Stimulated activated CD8-positive, alpha-beta memory T cell treated with anti-CD3 and anti-CD28 coated beads, Interleukin-12 subunit alpha, Interleukin-12 subunit beta, amount 100 ng/mL, for 24 hours (primary cell): ENCODE results near the gene NUDT3.
A peak's percentile ranks its signal among the peaks of the same experiment; 100 is the strongest.
"Not testable (repeated sequence)": the region's sequence is repeated elsewhere in the genome, so short reads cannot be mapped to it uniquely, and the experiment has no call there.

Experiments used
- DNase-seq: peaks from one replicate; pipeline ENCODE4 v3.0.0-alpha.2; 2020; ENCODE audit errors: extremely low read depth

NUDT3 gene

GRCh38 chr6:34392497-34393190, at the start of gene NUDT3:
Gene NUDT3 (minus strand): TSS chr6:34392669. CDS start chr6:34392362, 307 bp downstream.
- peak; percentile 81 for DNase-seq

DNA sequence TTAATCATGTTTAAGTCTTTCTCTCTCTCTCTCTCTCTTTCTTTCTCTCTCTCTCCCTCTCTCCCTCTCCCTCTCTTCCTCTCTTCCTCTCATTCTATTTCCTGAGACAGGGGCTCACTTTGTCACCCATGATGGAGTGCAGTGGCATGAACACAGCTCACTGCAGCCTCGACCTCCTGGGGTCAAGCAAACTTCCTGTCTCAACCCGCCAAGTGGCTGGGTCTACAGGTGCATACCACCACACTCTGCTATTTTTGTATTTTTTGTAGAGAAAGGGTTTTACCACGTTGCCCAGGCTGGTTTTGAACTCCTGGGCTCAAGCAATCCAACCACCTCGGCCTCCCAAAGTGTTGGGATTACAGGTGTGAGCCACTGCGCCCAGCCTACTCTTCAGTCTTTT, 49.1 kb upstream of the NUDT3 start:
- DNase-seq, result no peak

DNA sequence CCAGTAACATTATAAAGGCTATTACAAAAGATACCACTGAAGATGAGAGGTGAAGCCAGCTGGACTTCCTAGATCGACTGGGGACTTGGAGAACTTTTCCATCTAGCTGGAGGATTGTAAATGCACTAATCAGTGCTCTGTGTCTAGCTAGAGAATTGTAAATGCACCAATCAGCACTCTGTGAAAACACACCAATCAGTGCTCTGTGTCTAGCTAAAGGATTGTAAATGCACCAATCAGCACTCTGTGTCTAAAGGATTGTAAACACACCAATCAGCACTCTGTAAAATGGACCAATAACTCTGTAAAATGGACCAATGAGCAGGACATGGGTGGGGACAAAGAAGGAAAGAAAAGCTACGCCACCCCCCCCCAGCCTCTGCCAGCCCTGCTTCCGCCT, 47.0 kb upstream of the NUDT3 start:
- no peak for DNase-seq

- no peak for DNase-seq
Measured at GRCh38 chr6:34438705-34439104, 46.2 kb upstream of the NUDT3 start.

GRCh38 chr6:34437644-34437970, 45.1 kb upstream of the NUDT3 start:
- no peak for DNase-seq

DNA sequence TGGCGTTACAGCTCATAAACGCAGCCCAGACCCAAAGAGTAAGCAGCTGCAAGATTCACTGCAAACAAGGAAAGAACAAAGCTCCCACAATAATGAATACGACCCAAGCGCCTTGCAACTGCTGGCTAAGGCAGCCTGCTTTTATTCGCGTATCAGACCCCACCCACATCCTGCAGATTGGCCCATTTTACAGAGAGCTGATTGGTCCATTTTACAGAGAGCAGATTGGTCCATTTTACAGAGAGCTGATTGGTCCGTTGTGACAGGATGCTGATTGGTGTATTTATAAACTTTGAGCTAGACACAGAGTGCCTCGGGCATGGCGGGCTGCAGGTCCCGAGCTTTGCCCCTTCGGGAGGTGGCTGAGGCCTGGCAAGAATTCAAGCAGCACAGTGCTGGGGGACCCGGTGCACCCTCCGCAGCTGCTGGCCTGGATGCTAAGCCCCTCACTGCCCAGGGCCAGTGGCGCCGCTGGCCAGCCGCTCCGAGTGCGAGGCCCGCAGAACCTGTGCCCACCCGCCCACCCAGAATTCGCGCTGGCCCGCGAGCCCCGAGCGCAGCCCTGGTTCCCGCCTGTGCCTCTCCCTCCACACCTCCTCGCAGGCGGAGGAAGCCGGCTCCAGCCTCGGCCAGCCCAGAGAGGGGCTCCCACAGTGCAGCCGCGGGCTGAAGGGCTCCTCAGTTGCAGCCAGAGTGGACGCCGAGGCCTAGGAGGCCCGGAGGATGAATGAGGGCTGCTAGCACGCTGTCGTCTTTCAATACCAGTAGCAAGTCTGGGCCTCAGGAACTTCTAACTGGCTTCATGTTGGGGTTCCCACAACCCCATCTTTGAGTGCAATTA, 44.6 kb upstream of the NUDT3 start:
- DNase-seq, result no peak

DNA sequence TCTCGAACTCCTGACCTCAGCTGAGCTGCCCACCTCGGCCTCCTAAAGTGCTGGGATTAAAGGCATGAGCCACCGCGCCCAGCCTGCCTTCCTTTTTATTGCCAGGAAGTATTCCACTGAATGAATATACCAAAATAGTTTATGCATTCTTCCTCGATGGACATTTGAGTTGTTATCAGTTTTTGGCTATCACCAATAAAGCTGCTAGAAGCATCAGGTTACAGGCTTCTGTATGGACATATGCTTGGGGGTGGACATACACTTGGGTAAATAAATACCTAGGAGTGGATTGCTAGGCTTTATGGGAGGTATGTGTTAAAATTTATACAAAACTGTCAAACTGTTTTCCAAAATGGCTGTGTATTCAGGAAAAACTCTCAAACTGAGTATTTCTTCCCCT, 43.4 kb upstream of the NUDT3 start:
- DNase-seq, result no peak

- DNase-seq, result peak; percentile 73
Measured at GRCh38 chr6:34425498-34426410, 33.3 kb upstream of the NUDT3 start, which contains the start of gene RPS10. Gene RPS10 (minus strand): TSS chr6:34426069. CDS start chr6:34425221, 848 bp downstream.

DNA sequence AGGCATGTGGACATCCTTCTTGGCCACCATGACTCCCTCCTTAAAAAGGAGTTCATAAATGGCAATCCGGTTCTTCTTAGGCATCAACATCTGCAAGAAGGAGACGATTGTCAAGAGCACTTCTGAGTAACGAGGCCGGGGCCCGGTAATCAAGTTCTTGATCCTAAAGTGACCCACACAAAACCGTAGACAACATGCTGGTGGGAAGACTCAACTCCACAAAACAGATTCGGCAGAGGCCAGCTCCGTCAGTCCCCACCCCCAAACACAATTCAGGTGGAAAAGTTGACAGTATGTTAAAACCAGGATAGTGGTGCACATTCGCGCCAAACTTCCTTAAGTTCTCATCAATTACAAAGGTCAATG, 32.6 kb upstream of the NUDT3 start:
- no peak for DNase-seq

DNA sequence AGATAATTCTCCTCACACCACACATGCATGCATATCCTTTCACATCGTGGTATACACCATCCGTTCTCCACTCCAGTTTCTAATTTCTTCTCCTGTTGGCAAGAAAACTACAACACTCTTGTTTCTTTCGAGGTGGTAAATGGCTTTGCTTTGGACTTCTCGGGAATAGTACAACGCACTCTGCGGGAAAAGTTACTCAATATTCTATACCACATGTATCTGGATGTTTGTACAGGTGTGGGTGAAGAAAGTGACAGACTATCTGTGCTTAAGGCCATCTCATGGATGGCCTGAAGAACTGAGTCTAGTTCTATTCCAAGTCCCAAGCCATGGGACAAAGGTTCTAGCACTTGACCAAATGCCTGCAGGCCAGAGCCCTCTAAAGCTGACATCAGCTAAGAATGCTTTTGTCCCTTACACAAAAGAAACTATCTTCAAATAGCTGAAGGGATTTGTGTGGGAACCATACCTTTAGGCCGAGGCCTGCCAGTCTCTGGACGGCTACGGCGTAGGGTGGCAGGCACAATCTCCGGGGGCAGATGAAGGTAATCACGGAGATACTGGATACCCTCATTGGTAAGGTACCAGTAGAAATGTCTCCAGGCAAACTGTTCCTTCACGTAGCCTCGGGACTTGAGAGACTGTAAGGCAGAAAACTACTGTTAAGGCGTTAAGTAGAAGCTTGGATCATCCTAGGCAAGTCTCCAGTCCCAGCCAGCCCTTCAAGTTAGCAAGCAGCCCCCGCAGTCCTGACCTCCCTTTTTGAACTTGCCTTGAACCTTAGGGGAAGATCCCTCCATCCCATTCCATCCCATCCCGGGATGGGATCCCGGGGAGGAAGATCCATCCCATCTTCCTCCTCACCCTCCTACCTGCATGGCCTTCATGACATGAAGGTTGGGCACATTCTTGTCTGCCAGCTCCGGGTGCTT, 32.0 kb upstream of the NUDT3 start:
- DNase-seq, result no peak

DNA sequence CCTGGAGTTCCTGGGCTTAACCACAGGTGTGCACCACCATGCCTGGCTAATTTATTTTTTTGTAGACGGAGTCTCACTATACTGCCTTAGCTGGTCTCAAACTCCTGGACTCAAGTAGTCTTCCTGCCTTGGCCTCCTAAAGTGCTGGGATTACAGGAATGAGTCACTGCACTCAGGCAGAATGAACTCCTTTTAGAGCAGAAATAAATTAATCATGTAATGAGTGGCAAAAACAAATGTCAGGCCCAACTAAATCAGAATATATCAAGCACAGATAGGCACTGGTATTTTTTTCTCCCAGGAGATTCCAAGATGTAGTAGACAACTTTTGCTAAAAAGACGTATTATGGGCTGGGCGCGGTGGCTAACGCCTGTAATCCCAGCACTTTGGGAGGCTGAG, 30.8 kb upstream of the NUDT3 start:
- DNase-seq, result no peak

DNA sequence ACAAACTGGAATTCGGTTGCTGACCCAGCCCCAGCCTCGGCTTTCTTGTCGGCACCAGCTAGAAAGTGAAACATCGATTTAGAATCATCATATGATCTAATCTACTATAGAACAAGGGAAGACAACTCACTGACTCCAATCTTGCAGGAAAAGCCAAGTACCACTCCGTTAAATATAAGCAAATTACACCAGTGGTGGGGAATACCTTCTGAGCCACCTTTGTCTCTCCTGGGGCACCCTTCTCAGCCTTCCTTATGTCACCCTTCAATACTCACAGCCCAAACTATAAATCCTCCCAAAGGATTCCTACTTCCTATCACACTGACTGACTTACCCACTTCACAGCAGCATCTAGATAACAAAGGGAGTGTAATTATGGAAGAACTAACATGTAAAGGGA, 25.9 kb upstream of the NUDT3 start:
- no peak for DNase-seq

DNA sequence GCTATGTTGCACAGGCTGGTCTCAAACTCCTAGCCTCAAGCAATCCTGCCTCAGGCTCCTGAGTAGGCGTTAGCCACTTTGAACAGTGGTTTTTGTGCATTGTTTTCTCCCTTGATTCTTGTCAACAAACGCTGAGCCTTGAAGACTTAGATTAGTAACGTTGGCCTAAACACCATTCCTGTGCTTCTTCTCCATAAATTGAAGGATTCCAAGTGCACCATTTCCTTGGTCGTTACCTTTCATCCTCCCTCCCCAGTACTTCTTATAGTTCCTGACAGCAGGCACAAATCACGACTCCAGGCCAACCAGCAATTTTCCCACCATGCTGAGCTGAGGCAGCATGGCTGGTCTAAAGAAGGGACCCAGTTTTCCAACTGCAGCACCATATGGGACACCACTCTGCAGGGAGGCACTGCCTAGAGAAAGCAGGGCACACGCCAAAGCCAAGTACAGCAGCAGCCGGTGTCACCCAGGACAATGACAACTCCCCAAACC, 24.5 kb upstream of the NUDT3 start:
- no peak for DNase-seq

- DNase-seq, result no peak
Measured at GRCh38 chr6:34414999-34415858, 22.8 kb upstream of the NUDT3 start.

- DNase-seq, result no peak
Measured at GRCh38 chr6:34412643-34413214, 20.3 kb upstream of the NUDT3 start.

DNA sequence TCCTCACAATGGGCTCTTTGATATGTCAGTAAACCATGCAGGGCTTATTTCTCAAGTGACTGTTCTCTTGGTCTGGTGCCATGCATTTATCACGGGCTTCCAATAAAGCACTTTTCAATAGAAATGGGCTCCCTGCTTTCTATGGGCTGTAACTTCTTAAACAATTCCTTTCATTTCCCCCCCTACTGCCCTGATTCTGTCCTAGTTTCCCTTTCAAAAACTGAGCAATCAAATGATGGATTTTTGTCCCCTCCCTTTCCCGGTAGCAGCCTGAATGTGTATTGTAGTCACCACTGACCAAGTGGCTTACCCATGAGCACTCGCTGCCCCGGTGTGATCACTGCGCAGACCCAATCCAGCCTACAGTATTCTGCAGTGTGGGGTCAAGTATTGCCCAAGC, 19.5 kb upstream of the NUDT3 start:
- DNase-seq, result no peak

DNA sequence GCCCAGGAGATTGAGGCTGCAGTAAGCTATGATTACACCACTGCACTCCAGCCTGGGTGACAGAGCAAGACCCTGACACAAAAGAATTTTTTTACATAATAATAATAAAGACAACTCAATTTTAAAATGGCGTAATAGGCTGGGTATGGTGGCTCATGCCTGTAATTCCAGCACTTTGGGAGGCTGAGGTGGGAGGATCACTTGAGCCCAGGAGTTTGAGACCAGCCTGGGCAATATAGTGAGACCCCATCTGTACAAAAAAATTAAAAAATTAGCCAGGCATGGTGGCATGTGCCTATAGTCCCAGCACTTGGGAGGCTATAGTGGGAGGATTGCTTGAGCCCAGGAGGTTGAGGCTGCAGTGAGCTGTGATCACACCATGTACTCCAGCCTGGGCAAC, 15.4 kb upstream of the NUDT3 start:
- DNase-seq, result not testable (repeated sequence)

- no peak for DNase-seq
Measured at GRCh38 chr6:34396518-34396917, 4.0 kb upstream of the NUDT3 start.

DNA sequence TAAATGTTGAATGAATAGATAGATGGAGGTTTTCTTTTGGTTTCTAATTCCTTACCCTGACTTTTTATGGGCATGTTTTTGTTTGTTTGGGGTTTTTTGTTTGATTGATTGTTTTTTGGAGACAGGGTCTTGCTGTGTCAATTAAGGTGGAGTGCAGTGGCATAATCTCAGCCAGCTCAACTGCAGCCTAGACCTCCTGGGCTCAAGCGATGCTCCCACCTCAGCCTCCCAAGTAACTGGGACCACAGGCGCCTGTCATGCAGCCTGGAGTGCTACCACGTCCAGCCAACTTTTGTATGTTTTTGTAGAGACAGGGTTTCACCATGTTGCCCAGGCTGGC, 1.5 kb upstream of the NUDT3 start:
- no peak for DNase-seq
